Myocyte (in vitro differentiated cells): ENCODE measurements around the gene COLEC11. TPM values are rescaled to one million over a fixed set of nuclear protein-coding genes. Genes with fewer than 3 reads are reported as not detected.

Experiments used
- DNase-seq: peaks from one replicate; pipeline ENCODE4 v3.0.0-alpha.2; 2012; ENCODE audit warnings: low read depth
- total RNA-seq: library from RNA; depleted of rRNA; stranded (reverse); fragments of >200 nt; gene quantifications from 2 replicates; pipeline ENCODE4 v1.2.3, GENCODE V29; 2014

Gene COLEC11
- total RNA-seq, 1 donor from 2014 or later = not detected

GRCh38 chr2:3584608-3585260 is 10.2 kb upstream of the COLEC11 start:
- no peak for DNase-seq

- no peak for DNase-seq
Observed at GRCh38 chr2:3585261-3586109, 9.4 kb upstream of the COLEC11 start.

GRCh38 chr2:3586220-3586619 is 8.7 kb upstream of the COLEC11 start:
- DNase-seq = no peak

- DNase-seq = no peak
Observed at GRCh38 chr2:3587021-3587420, 7.9 kb upstream of the COLEC11 start.

- DNase-seq = no peak
Observed at GRCh38 chr2:3587432-3587831, 7.5 kb upstream of the COLEC11 start.

- no peak for DNase-seq
Observed at GRCh38 chr2:3588084-3588483, 6.8 kb upstream of the COLEC11 start.

- no peak for DNase-seq
Observed at GRCh38 chr2:3589086-3589485, 5.8 kb upstream of the COLEC11 start.

- DNase-seq = no peak
Observed at GRCh38 chr2:3595404-3595803, 492 bp downstream of the COLEC11 start.

- no peak for DNase-seq
Observed at GRCh38 chr2:3595985-3596384, 1.1 kb downstream of the COLEC11 start.

GRCh38 chr2:3596901-3597417 is 2.0 kb downstream of the COLEC11 start:
- DNase-seq = no peak

GRCh38 chr2:3597567-3597966 is 2.7 kb downstream of the COLEC11 start:
- DNase-seq = no peak

- no peak for DNase-seq
Observed at GRCh38 chr2:3598197-3598910, 3.4 kb downstream of the COLEC11 start.

- no peak for DNase-seq
Observed at GRCh38 chr2:3598912-3599854, 4.3 kb downstream of the COLEC11 start.

- DNase-seq = no peak
Observed at GRCh38 chr2:3600256-3600855, 5.4 kb downstream of the COLEC11 start.

- no peak for DNase-seq
Observed at GRCh38 chr2:3601561-3602271, 6.8 kb downstream of the COLEC11 start.

- peak; percentile 36 for DNase-seq
Observed at GRCh38 chr2:3602553-3603339, 7.8 kb downstream of the COLEC11 start.

GRCh38 chr2:3603536-3604206 is 8.8 kb downstream of the COLEC11 start:
- no peak for DNase-seq

GRCh38 chr2:3604207-3604877 is 9.4 kb downstream of the COLEC11 start:
- no peak for DNase-seq
